H1 (cell line): ENCODE measurements around the gene RALGAPA1. TPM values are rescaled to one million over a fixed set of nuclear protein-coding genes. Genes with fewer than 3 reads are reported as not detected.

Experiments used
- CTCF ChIA-PET: fragments of 300-600 bp; sonication (Branson Sonifier 250); formaldehyde crosslinking; loops from one replicate; lab custom pipeline; 2021; ENCODE audit not compliant: partially characterized antibody; lab: Charles Lee
- POLR2A ChIA-PET: fragments of 300-600 bp; sonication (Branson Sonifier 250); formaldehyde crosslinking; loops from one replicate; lab custom pipeline; 2021; ENCODE audit warnings: inconsistent platforms; ENCODE audit not compliant: partially characterized antibody; lab: Charles Lee
- DNase-seq, 2 experiments: peaks; one replicate each; pipeline versions ENCODE4 v3.0.0 to v3.0.0-alpha.2; 2010 to 2022; ENCODE audit warnings: low spot score in 2 of 2, low read depth in 1 of 2, mixed read lengths in 1 of 2
- FAIRE-seq: peaks from 2 replicates; lab custom pipeline; 2011; peaks lifted over from hg19 to GRCh38; lab: Jason Lieb, UNC
- H2AFZ ChIP-seq: 2 replicates; pipeline ENCODE4 v1.8.1; 2012; ENCODE audit warnings: low read length, inconsistent platforms
- H2AK5ac ChIP-seq: 2 replicates; pipeline ENCODE4 v1.6.1; 2013; ENCODE audit warnings: low read depth, low read length
- H2BK120ac ChIP-seq: replicated peaks from 2 replicates; pipeline ENCODE3; 2013; ENCODE audit warnings: low read depth, low read length, inconsistent platforms
- H2BK12ac ChIP-seq: 2 replicates; pipeline ENCODE4 v1.6.1; 2013; ENCODE audit warnings: low read depth, low read length
- H2BK15ac ChIP-seq: 2 replicates; pipeline ENCODE4 v1.6.1; 2013; ENCODE audit warnings: low read length
- H2BK20ac ChIP-seq: 2 replicates; pipeline ENCODE4 v1.6.1; 2013; ENCODE audit warnings: low read length
- H2BK5ac ChIP-seq: 2 replicates; pipeline ENCODE4 v1.6.1; 2013; ENCODE audit warnings: low read depth, low read length
- H3K14ac ChIP-seq: 2 replicates; pipeline ENCODE4 v1.6.1; 2013; ENCODE audit warnings: inconsistent platforms; ENCODE audit not compliant: insufficient read length
- H3K18ac ChIP-seq: 2 replicates; pipeline ENCODE4 v1.6.1; 2013; ENCODE audit warnings: low read length; ENCODE audit errors: extremely low read depth
- H3K23ac ChIP-seq: 2 replicates; pipeline ENCODE4 v1.6.1; 2013; ENCODE audit warnings: inconsistent platforms; ENCODE audit not compliant: insufficient read length
- H3K23me2 ChIP-seq: 2 replicates; pipeline ENCODE4 v1.6.1; 2013; ENCODE audit warnings: low read depth, low read length
- H3K27ac ChIP-seq: 2 replicates; pipeline ENCODE4 v1.6.1; 2011; ENCODE audit warnings: low read depth, low read length, inconsistent platforms
- H3K27me3 ChIP-seq, 4 experiments: replicated peaks in 1 of 4; 1 replicate in 1 of 4; 2 replicates in 3 of 4; pipeline versions ENCODE4 v1.6.1 to v1.8.1; 2011 to 2013; ENCODE audit warnings: low read length in 3 of 4, mild to moderate bottlenecking in 3 of 4, inconsistent platforms in 2 of 4, mixed read lengths in 2 of 4, moderate library complexity in 1 of 4; ENCODE audit not compliant: control insufficient read depth in 3 of 4, insufficient read depth in 3 of 4; ENCODE audit errors: extremely low read depth in 1 of 4
- H3K36me3 ChIP-seq, 4 experiments: 2 replicates each; pipeline versions ENCODE4 v1.6.1 to v1.8.1; 2011 to 2013; ENCODE audit warnings: mild to moderate bottlenecking in 4 of 4, low read length in 3 of 4, moderate library complexity in 2 of 4, control low read depth in 1 of 4, inconsistent platforms in 1 of 4; ENCODE audit not compliant: insufficient read depth in 4 of 4, control insufficient read depth in 2 of 4
- H3K4ac ChIP-seq: replicated peaks from 2 replicates; pipeline ENCODE3; 2013; ENCODE audit warnings: low read length, low read depth, mixed read lengths, inconsistent platforms; ENCODE audit not compliant: insufficient read length
- H3K4me1 ChIP-seq, 4 experiments: replicated peaks in 1 of 4; 1 replicate in 1 of 4; 2 replicates in 3 of 4; pipeline versions ENCODE4 v1.6.1 to v1.8.1; 2011 to 2013; ENCODE audit warnings: low read length in 3 of 4, inconsistent platforms in 2 of 4, mixed read lengths in 1 of 4; ENCODE audit not compliant: insufficient read depth in 4 of 4, control insufficient read depth in 3 of 4
- H3K4me2 ChIP-seq, 2 experiments: 2 replicates each; pipeline versions ENCODE4 v1.6.1 to v1.8.1; 2011 to 2013; ENCODE audit warnings: low read depth in 2 of 2, low read length in 2 of 2, control low read depth in 1 of 2, inconsistent platforms in 1 of 2, mild to moderate bottlenecking in 1 of 2; ENCODE audit not compliant: insufficient read depth in 1 of 2
- H3K4me3 ChIP-seq, 4 experiments: fragments of 200-600, 300-600 bp in 1 of 4; sonication (generic), shearing (Covaris generic), sonication (Bioruptor Twin) in 1 of 4; 2 replicates each; pipeline versions ENCODE4 v1.5.1 to v1.8.1; 2011 to 2016; ENCODE audit warnings: low read length in 4 of 4, low read depth in 3 of 4, control low read depth in 2 of 4, inconsistent platforms in 2 of 4, mild to moderate bottlenecking in 2 of 4, mixed read lengths in 1 of 4, moderate library complexity in 1 of 4; ENCODE audit not compliant: insufficient read depth in 2 of 4; ENCODE audit errors: extremely low read depth in 1 of 4
- H3K56ac ChIP-seq: replicated peaks from 2 replicates; pipeline ENCODE3; 2013; ENCODE audit warnings: low read depth, mild to moderate bottlenecking, mixed read lengths, low read length, inconsistent platforms; ENCODE audit not compliant: insufficient read length
- H3K79me1 ChIP-seq: 2 replicates; pipeline ENCODE4 v1.6.1; 2013; ENCODE audit warnings: low read depth, low read length, control low read depth
- H3K79me2 ChIP-seq, 2 experiments: 2 replicates each; pipeline versions ENCODE4 v1.6.1 to v1.8.1; 2012 to 2013; ENCODE audit warnings: low read length in 2 of 2, mild to moderate bottlenecking in 2 of 2, inconsistent platforms in 1 of 2; ENCODE audit not compliant: insufficient read depth in 2 of 2, control insufficient read depth in 1 of 2
- H3K9ac ChIP-seq, 4 experiments: replicated peaks in 1 of 4; 1 replicate in 1 of 4; 2 replicates in 3 of 4; pipeline versions ENCODE4 v1.6.1 to v1.8.1; 2011 to 2013; ENCODE audit warnings: low read depth in 3 of 4, low read length in 3 of 4, control low read depth in 2 of 4, mild to moderate bottlenecking in 2 of 4, moderate library complexity in 2 of 4, inconsistent platforms in 1 of 4; ENCODE audit errors: extremely low read depth in 1 of 4
- H3K9me3 ChIP-seq, 2 experiments: 2 replicates each; pipeline versions ENCODE4 v1.6.1 to v1.8.1; 2012 to 2013; ENCODE audit warnings: mild to moderate bottlenecking in 2 of 2, moderate library complexity in 2 of 2, control low read depth in 1 of 2, inconsistent platforms in 1 of 2, low read depth in 1 of 2, low read length in 1 of 2, mixed read lengths in 1 of 2; ENCODE audit not compliant: insufficient read depth in 2 of 2
- H4K20me1 ChIP-seq, 2 experiments: replicated peaks in 1 of 2; 2 replicates each; pipeline versions ENCODE3 to v1.8.1; 2011 to 2013; ENCODE audit warnings: inconsistent platforms in 2 of 2, low read length in 2 of 2, mild to moderate bottlenecking in 1 of 2; ENCODE audit not compliant: insufficient read depth in 2 of 2, control insufficient read depth in 1 of 2
- H4K5ac ChIP-seq: 2 replicates; pipeline ENCODE4 v1.6.1; 2013; ENCODE audit warnings: low read length, low read depth, mixed read lengths, inconsistent platforms; ENCODE audit not compliant: insufficient read length
- H4K8ac ChIP-seq: 2 replicates; pipeline ENCODE4 v1.8.0; 2013; ENCODE audit warnings: mild to moderate bottlenecking, moderate library complexity, low read length, inconsistent platforms; ENCODE audit not compliant: insufficient read depth; ENCODE audit errors: extremely low read depth
- H4K91ac ChIP-seq: replicated peaks from 2 replicates; pipeline ENCODE3; 2013; ENCODE audit warnings: low read length, mixed read lengths, inconsistent platforms; ENCODE audit not compliant: insufficient read length
- ATF2 ChIP-seq: IDR thresholded peaks from 2 replicates; pipeline ENCODE4 v1.6.1; 2012; ENCODE audit warnings: low read length, inconsistent platforms
- CBX8 ChIP-seq: fragments of 300-800, 300-1000 bp; sonication (generic); IDR thresholded peaks from 2 replicates; pipeline ENCODE4 v1.7.1; 2016; ENCODE audit warnings: low read depth, low read length, borderline replicate concordance
- RBBP5 ChIP-seq: IDR thresholded peaks from 2 replicates; pipeline ENCODE4 v1.7.1; 2012; ENCODE audit warnings: low read depth, mild to moderate bottlenecking, inconsistent platforms, low read length, moderate library complexity, borderline replicate concordance
- WGBS, 2 experiments: shearing (Covaris generic) in 1 of 2; methylation state at CpG; one replicate each; pipeline versions ENCODE4 v1.1.6 to v1.1.7; 2013 to 2015; ENCODE audit warnings: low lambda C conversion rate in 2 of 2, mixed read lengths in 2 of 2, inconsistent platforms in 1 of 2, low coverage in 1 of 2, missing lambda C conversion rate in 1 of 2; ENCODE audit not compliant: insufficient replicate concordance in 2 of 2, insufficient coverage in 1 of 2, insufficient read length in 1 of 2; ENCODE audit errors: extremely low coverage in 1 of 2, missing lambda C conversion rate in 1 of 2; 5-methylcytosine and 5-hydroxymethylcytosine counted together
- polyA plus RNA-seq, 7 experiments: library from polyadenylated mRNA; depleted of rRNA in 3 of 7; stranded (reverse) in 5 of 7; unstranded in 2 of 7; fragments of >200 nt in 5 of 7; fragments of 200-250 nt in 2 of 7; gene quantifications; 1 replicate in 5 of 7; 2 replicates in 1 of 7; 4 replicates in 1 of 7; pipeline versions ENCODE4 v1.2.1 to v1.2.3, GENCODE V29; 2011 to 2013; ENCODE audit warnings: missing spikeins in 2 of 7, mixed read lengths in 2 of 7
- total RNA-seq: library from RNA; stranded (reverse); fragmentation: NEBNext Ultra II Directional; extraction: Animal tissue kit (Norgen Biotek cat#: 25700); gene quantifications from 2 replicates; pipeline ENCODE4 v1.2.1, GENCODE V29; 2021

RALGAPA1 gene
- total and polyA plus RNA-seq, 2 of the 8 experiments (the other 6 are each of a cell fraction or from before 2014, with no cell fraction given), result 4.2 to 26.7 TPM

GRCh38 chr14:35661875-35662274 lies 147.2 kb downstream of the RALGAPA1 start:
- Histone ChIP-seq H4K8ac (no peak overlapping the region), H3K27me3 (no peaks in the 10 kb centered on the region), H4K5ac (no peak overlapping the region), H3K23ac (no peak overlapping the region), H3K4me2 (no peak overlapping the region), H3K36me3 (no peaks in the 10 kb centered on the region), H2BK5ac (no peak overlapping the region), H3K4ac (no peak overlapping the region), H2BK20ac (no peak overlapping the region), H4K20me1 (no peaks in the 10 kb centered on the region), H3K23me2 (no peaks in the 10 kb centered on the region), H2AK5ac (no peak overlapping the region), H4K91ac (no peak overlapping the region), H3K27ac (no peak overlapping the region), H2BK15ac (no peak overlapping the region), H3K4me3 (no peak overlapping the region), H2AFZ (no peak overlapping the region), H3K9me3 (no peaks in the 10 kb centered on the region), H3K4me1 (no peaks in the 10 kb centered on the region), H2BK120ac (no peak overlapping the region), H3K79me1 (no peaks in the 10 kb centered on the region), H3K9ac (no peak overlapping the region), H3K18ac (no peak overlapping the region), H3K79me2 (no peaks in the 10 kb centered on the region), H3K56ac (no peak overlapping the region), H3K14ac (no peak overlapping the region), H2BK12ac (no peak overlapping the region)
- FAIRE-seq (no peak), DNase-seq (no peak)
- 98% methylated on average over 3 of the region's 3 CpGs; no CpG with 5 or more reads in 1 of the 2 experiments for WGBS, 2 experiments
- ChIA-PET CTCF (no interaction called here), POLR2A (no interaction called here)
- TF ChIP-seq CBX8 (no peak), RBBP5 (no peak), ATF2 (no peak)
